IMR-90 (cell line): ENCODE results near the gene HTR3A. TPM values are rescaled to one million over a fixed set of nuclear protein-coding genes. Genes with fewer than 3 reads are reported as not detected.

ENCODE experiments used
- ATAC-seq: fragments of 200-7000 bp; cut with Tn5 transposase; 2 replicates; pipeline ENCODE4 v1.9.1; 2020; ENCODE audit warnings: low read depth, mild to moderate bottlenecking, moderate library complexity
- BruUV-seq: library from RNA; stranded (reverse); fragments of 400-500 nt; replicated peaks from 2 replicates; lab custom pipeline; 2021; lab: Mats Ljungman, UMichigan
- CTCF ChIA-PET: fragments of 300-600 bp; formaldehyde crosslinking; extraction: SDS; loops from one replicate; lab custom pipeline; 2021; ENCODE audit warnings: antibody characterized with exemption; lab: Yijun Ruan, JAX
- POLR2A ChIA-PET: fragments of 300-600 bp; sonication (Branson Sonifier 250); formaldehyde crosslinking; loops from one replicate; lab custom pipeline; 2022; ENCODE audit warnings: antibody characterized with exemption; ENCODE audit not compliant: unreplicated experiment; lab: Charles Lee
- DNase-seq: peaks from one replicate; pipeline ENCODE4 v3.0.0; 2013
- H2AFZ ChIP-seq: replicated peaks from 2 replicates; pipeline ENCODE3; 2013; ENCODE audit warnings: low read length, mild to moderate bottlenecking; ENCODE audit not compliant: poor library complexity
- H2AK5ac ChIP-seq: 2 replicates; pipeline ENCODE4 v1.6.1; 2013; ENCODE audit warnings: low read depth, low read length, inconsistent platforms
- H2AK9ac ChIP-seq: replicated peaks from 2 replicates; pipeline ENCODE3; 2013; ENCODE audit warnings: mild to moderate bottlenecking, low read depth, low read length, moderate library complexity; ENCODE audit not compliant: poor library complexity
- H2BK120ac ChIP-seq: 2 replicates; pipeline ENCODE4 v1.6.1; 2013; ENCODE audit warnings: low read depth, low read length, inconsistent platforms
- H2BK15ac ChIP-seq: 3 replicates; pipeline ENCODE4 v1.6.1; 2013; ENCODE audit warnings: low read depth, low read length, inconsistent platforms
- H2BK20ac ChIP-seq: 2 replicates; pipeline ENCODE4 v1.6.1; 2013; ENCODE audit warnings: low read depth, mild to moderate bottlenecking, inconsistent platforms, low read length, moderate library complexity
- H2BK5ac ChIP-seq: 2 replicates; pipeline ENCODE4 v1.6.1; 2013; ENCODE audit warnings: mild to moderate bottlenecking, low read depth, low read length, inconsistent platforms; ENCODE audit not compliant: poor library complexity, severe bottlenecking
- H3K14ac ChIP-seq: replicated peaks from 2 replicates; pipeline ENCODE4 v1.6.1; 2013; ENCODE audit warnings: low read depth, low read length, inconsistent platforms
- H3K18ac ChIP-seq: 2 replicates; pipeline ENCODE4 v1.6.1; 2013; ENCODE audit warnings: low read depth, low read length, control low read depth
- H3K23ac ChIP-seq: 2 replicates; pipeline ENCODE4 v1.6.1; 2013; ENCODE audit warnings: low read depth, low read length, inconsistent platforms
- H3K27ac ChIP-seq: 2 replicates; pipeline ENCODE4 v1.5.1; 2013; ENCODE audit warnings: mild to moderate bottlenecking, control low read depth, low read length; ENCODE audit not compliant: insufficient read depth
- H3K27me3 ChIP-seq: 2 replicates; pipeline ENCODE4 v1.6.1; 2013; ENCODE audit warnings: low read length; ENCODE audit not compliant: control insufficient read depth, insufficient read depth
- H3K36me3 ChIP-seq: 2 replicates; pipeline ENCODE4 v1.6.1; 2013; ENCODE audit warnings: low read length, mixed read lengths; ENCODE audit not compliant: control insufficient read depth, insufficient read depth
- H3K4ac ChIP-seq: 2 replicates; pipeline ENCODE4 v1.6.1; 2013; ENCODE audit warnings: low read depth, low read length, inconsistent platforms
- H3K4me1 ChIP-seq: 2 replicates; pipeline ENCODE4 v1.6.1; 2013; ENCODE audit warnings: low read length, mixed read lengths; ENCODE audit not compliant: control insufficient read depth, insufficient read depth
- H3K4me2 ChIP-seq: 2 replicates; pipeline ENCODE4 v1.6.1; 2013; ENCODE audit warnings: low read depth, mild to moderate bottlenecking, control low read depth, low read length, moderate library complexity
- H3K4me3 ChIP-seq: 2 replicates; pipeline ENCODE4 v1.5.1; 2013; ENCODE audit warnings: low read depth, mild to moderate bottlenecking, control low read depth, low read length, moderate library complexity; ENCODE audit not compliant: insufficient read depth
- H3K56ac ChIP-seq: 2 replicates; pipeline ENCODE4 v1.6.1; 2013; ENCODE audit warnings: low read length, inconsistent platforms; ENCODE audit not compliant: insufficient read depth; ENCODE audit errors: extremely low read depth
- H3K79me1 ChIP-seq, 2 experiments: 2 replicates each; pipeline ENCODE4 v1.6.1; 2013; ENCODE audit warnings: low read length in 2 of 2, inconsistent platforms in 1 of 2, low read depth in 1 of 2
- H3K9ac ChIP-seq: 2 replicates; pipeline ENCODE4 v1.6.1; 2013; ENCODE audit warnings: low read depth, low read length, control low read depth
- H3K9me1 ChIP-seq: 2 replicates; pipeline ENCODE4 v1.6.1; 2013; ENCODE audit warnings: low read length, inconsistent platforms; ENCODE audit not compliant: insufficient read depth
- H3K9me3 ChIP-seq: 2 replicates; pipeline ENCODE4 v1.6.1; 2013; ENCODE audit warnings: low read length; ENCODE audit not compliant: control insufficient read depth, insufficient read depth
- H4K20me1 ChIP-seq: 2 replicates; pipeline ENCODE4 v1.6.1; 2013; ENCODE audit warnings: low read length, inconsistent platforms; ENCODE audit not compliant: insufficient read depth
- H4K5ac ChIP-seq: 2 replicates; pipeline ENCODE4 v1.6.1; 2013; ENCODE audit warnings: mild to moderate bottlenecking, low read depth, low read length, control low read depth
- H4K8ac ChIP-seq, 2 experiments: 2 replicates each; pipeline ENCODE4 v1.6.1; 2013; ENCODE audit warnings: low read depth in 2 of 2, low read length in 2 of 2, control low read depth in 1 of 2, inconsistent platforms in 1 of 2
- H4K91ac ChIP-seq: 2 replicates; pipeline ENCODE4 v1.6.1; 2013; ENCODE audit warnings: low read depth, low read length, inconsistent platforms; ENCODE audit not compliant: insufficient read depth
- BHLHE40 ChIP-seq: fragments of 150-350 bp; IDR thresholded peaks from 2 replicates; pipeline ENCODE4 v1.6.1; 2016; ENCODE audit warnings: mild to moderate bottlenecking, low read depth, low read length
- CHD1 ChIP-seq: IDR thresholded peaks from 2 replicates; pipeline ENCODE4 v1.6.1; 2012; ENCODE audit warnings: low read depth, low read length, improper control_type of control experiment
- CTCF ChIP-seq: conservative IDR thresholded peaks from 2 replicates; pipeline ENCODE4 v1.5.1; 2012; ENCODE audit warnings: mild to moderate bottlenecking, low read depth, low read length, improper control_type of control experiment
- MAFK ChIP-seq: IDR thresholded peaks from 2 replicates; pipeline ENCODE4 v1.6.1; 2012; ENCODE audit warnings: low read depth, low read length, improper control_type of control experiment
- MXI1 ChIP-seq: IDR thresholded peaks from 2 replicates; pipeline ENCODE4 v1.6.1; 2012; ENCODE audit warnings: low read depth, mild to moderate bottlenecking, low read length, moderate library complexity, borderline replicate concordance
- POLR2A ChIP-seq: IDR thresholded peaks from 2 replicates; pipeline ENCODE4 v1.6.1; 2012; ENCODE audit warnings: mild to moderate bottlenecking, low read depth, low read length
- RAD21 ChIP-seq: IDR thresholded peaks from 2 replicates; pipeline ENCODE4 v1.6.1; 2012; ENCODE audit warnings: low read length, improper control_type of control experiment
- RCOR1 ChIP-seq: IDR thresholded peaks from 2 replicates; pipeline ENCODE4 v1.6.1; 2012; ENCODE audit warnings: mild to moderate bottlenecking, low read length, improper control_type of control experiment; ENCODE audit not compliant: insufficient replicate concordance
- USF2 ChIP-seq: fragments of 150-350 bp; IDR thresholded peaks from 2 replicates; pipeline ENCODE4 v1.6.1; 2017; ENCODE audit warnings: mild to moderate bottlenecking, antibody characterized with exemption, low read length, low read depth
- WGBS, 2 experiments: methylation state at CpG; one replicate each; pipeline versions ENCODE4 v1.1.5 to v1.1.7; 2013; ENCODE audit warnings: missing lambda C conversion rate in 2 of 2; ENCODE audit not compliant: insufficient read length in 1 of 2; ENCODE audit errors: extremely low coverage in 2 of 2; 5-methylcytosine and 5-hydroxymethylcytosine counted together
- dilution Hi-C: fragments of 300-500 bp; cut with HindIII; formaldehyde crosslinking; loops from one replicate; pipeline ENCODE4 v1.14.3; 2018; ENCODE audit warnings: low sequenced_read_pairs; ENCODE audit not compliant: unreplicated experiment
- in situ Hi-C: fragments of 300-500 bp; cut with MboI; formaldehyde crosslinking; loops from 3 replicates; pipeline ENCODE4 v1.14.3; 2019; ENCODE audit warnings: low sequenced_read_pairs, inconsistent platforms, mixed read lengths
- intact Hi-C: fragments of 100-400 bp; cut with micrococcal nuclease; formaldehyde crosslinking; loops from 2 replicates; pipeline ENCODE4 v1.10.0; 2022
- polyA plus RNA-seq, 3 experiments: library from polyadenylated mRNA; depleted of rRNA; stranded (reverse); fragments of >200 nt; gene quantifications; 2 replicates each; pipeline ENCODE4 v1.2.3, GENCODE V29; 2012; ENCODE audit warnings: low replicate concordance in 1 of 3
- total RNA-seq: library from RNA; depleted of rRNA; stranded (reverse); fragments of >200 nt; gene quantifications from 2 replicates; pipeline ENCODE4 v1.2.3, GENCODE V29; 2012

The HTR3A gene
- total and polyA plus RNA-seq, 2 of the 4 experiments (the other 2 are of a cell fraction) = not detected

GRCh38 chr11:113989916-113990315 is 15.0 kb downstream of the HTR3A start:
- Histone ChIP-seq H3K36me3 (no peaks in the 10 kb centered on the region), H3K79me1 (no peaks in the 10 kb centered on the region), H3K27me3 (no peaks in the 10 kb centered on the region; the same call in 1 of the 2 replicates), H2BK15ac (no peak overlapping the region), H3K4me1 (no peaks in the 10 kb centered on the region), H3K4me3 (no peak overlapping the region), H2AK9ac (no peak overlapping the region), H3K23ac (no peak overlapping the region), H3K4ac (no peak overlapping the region), H3K14ac (no peak overlapping the region), H3K9me1 (no peaks in the 10 kb centered on the region), H4K20me1 (no peaks in the 10 kb centered on the region), H4K5ac (no peak overlapping the region), H4K91ac (no peak overlapping the region), H3K9me3 (no peaks in the 10 kb centered on the region), H4K8ac (no peak overlapping the region), H3K27ac (no peak overlapping the region), H2BK5ac (no peak overlapping the region), H2AFZ (no peak overlapping the region), H3K18ac (no peak overlapping the region), H3K56ac (no peak overlapping the region), H3K4me2 (no peak overlapping the region), H3K9ac (no peak overlapping the region), H2BK120ac (no peak overlapping the region), H2BK20ac (no peak overlapping the region), H2AK5ac (no peak overlapping the region)
- intact Hi-C loops (loop anchor here (5.0 kb wide), 1 partner anchor 93 kb away; no protein-coding TSS in a partner anchor), in situ Hi-C loops (no loop called here), dilution Hi-C loops (no loop called here)
- TF ChIP-seq RAD21 = no peak
- TF ChIP-seq MXI1 = no peak
- no peak for TF ChIP-seq CTCF
- no peak for TF ChIP-seq USF2
- TF ChIP-seq BHLHE40 = no peak
- no peak for TF ChIP-seq RCOR1
- TF ChIP-seq MAFK = no peak
- no peak for TF ChIP-seq POLR2A
- TF ChIP-seq CHD1 = no peak
- ATAC-seq (no peak), DNase-seq (no peak)
- no TSS peak for BruUV-seq
- POLR2A ChIA-PET = no interaction called here
- CTCF ChIA-PET = no interaction called here
- no CpG with 5 or more reads among the region's 2 CpGs for whole genome bisulfite sequencing, 2 experiments
